Glomerular visceral epithelial cell (primary cell): ENCODE data around the gene ATP11A.

Experiments used
- DNase-seq: peaks from one replicate; pipeline ENCODE4 v3.0.0-alpha.2; 2016; ENCODE audit errors: extremely low spot score

Gene ATP11A

GRCh38 chr13:112907871-112908331, 218.1 kb downstream of the ATP11A start:
- no peak for DNase-seq

- DNase-seq = no peak
Observed at GRCh38 chr13:112908342-112908741, 218.5 kb downstream of the ATP11A start.

- no peak for DNase-seq
Observed at GRCh38 chr13:112910016-112910415, 220.2 kb downstream of the ATP11A start.

- no peak for DNase-seq
Observed at GRCh38 chr13:112910616-112911280, 220.9 kb downstream of the ATP11A start.

GRCh38 chr13:112911285-112911701, 221.5 kb downstream of the ATP11A start:
- DNase-seq = no peak

- DNase-seq = no peak
Observed at GRCh38 chr13:112911883-112912282, 222.0 kb downstream of the ATP11A start.

GRCh38 chr13:112912726-112913440, 223.0 kb downstream of the ATP11A start:
- no peak for DNase-seq

- no peak for DNase-seq
Observed at GRCh38 chr13:112916296-112916695, 226.5 kb downstream of the ATP11A start.

GRCh38 chr13:112917056-112917664, 227.3 kb downstream of the ATP11A start:
- DNase-seq = no peak

- no peak for DNase-seq
Observed at GRCh38 chr13:112917737-112918136, 227.9 kb downstream of the ATP11A start.

GRCh38 chr13:112918266-112918665, 228.4 kb downstream of the ATP11A start:
- no peak for DNase-seq

- DNase-seq = no peak
Observed at GRCh38 chr13:112918746-112919145, 228.9 kb downstream of the ATP11A start.

- DNase-seq = no peak
Observed at GRCh38 chr13:112923962-112924361, 234.1 kb downstream of the ATP11A start.

GRCh38 chr13:112924365-112924764, 234.5 kb downstream of the ATP11A start:
- DNase-seq = no peak

GRCh38 chr13:112926003-112926402, 236.2 kb downstream of the ATP11A start:
- no peak for DNase-seq

GRCh38 chr13:112926993-112927392, 237.2 kb downstream of the ATP11A start:
- DNase-seq = no peak

GRCh38 chr13:112928020-112928971, 238.5 kb downstream of the ATP11A start:
- DNase-seq = no peak

GRCh38 chr13:112928972-112929782, 239.3 kb downstream of the ATP11A start:
- DNase-seq = peak; percentile 39

GRCh38 chr13:112929783-112930055, 239.9 kb downstream of the ATP11A start:
- DNase-seq = no peak

- no peak for DNase-seq
Observed at GRCh38 chr13:112930192-112930591, 240.4 kb downstream of the ATP11A start.
